Measurements from ENCODE around the gene NECTIN4. TPM values are rescaled to one million over a fixed set of nuclear protein-coding genes. Genes with fewer than 3 reads are reported as not detected.
"Not testable (repeated sequence)": the region's sequence is repeated elsewhere in the genome, so short reads cannot be mapped to it uniquely, and the experiment has no call there.

NECTIN4 gene
- total RNA-seq, 4 donors from 2014 or later: not detected

- in situ Hi-C loops (cut with MboI; ENCODE audit: low sequenced_read_pairs in 4 of 4): no loop called here
- no peak overlapping the region for H3K27ac ChIP-seq
- intact Hi-C loops (cut with DNase I; ENCODE audit: low total_unique reads): no loop called here
These were observed 22.7 kb downstream of the NECTIN4 start for GRCh38 chr1:161066694-161067093.

GRCh38 chr1:161065681-161066080, 23.7 kb downstream of the NECTIN4 start:
- H3K36me3 ChIP-seq; H3K9me3 ChIP-seq; ATAC-seq; H3K4me1 ChIP-seq; in situ Hi-C loops (cut with MboI; ENCODE audit: low sequenced_read_pairs in 4 of 4); DNase-seq; H3K27ac ChIP-seq; H3K27me3 ChIP-seq; intact Hi-C loops (cut with DNase I; ENCODE audit: low total_unique reads); H3K4me3 ChIP-seq: not testable (repeated sequence)

More at GRCh38 chr1:161066694-161067093, 22.7 kb downstream of the NECTIN4 start:
- no peaks in the 10 kb centered on the region for H3K36me3 ChIP-seq
- peaks cover 0 to 10% (median 0%) of the 10 kb centered on the region in 3 donors for H3K27me3 ChIP-seq
- DNase-seq (no peak), ATAC-seq (no peak)
- H3K4me3 ChIP-seq: no peak overlapping the region
- no peak for TF ChIP-seq POLR2A (IDR thresholded peaks at IDR 0.05)
- no peak for TF ChIP-seq CTCF (IDR thresholded peaks at IDR 0.05 in 4 of 5, conservative IDR thresholded peaks at IDR 0.05 in 1 of 5)
- no peaks in the 10 kb centered on the region for H3K9me3 ChIP-seq
- no peaks in the 10 kb centered on the region for H3K4me1 ChIP-seq

- intact Hi-C loops (cut with DNase I; ENCODE audit: low total_unique reads); H3K4me1 ChIP-seq; in situ Hi-C loops (cut with MboI; ENCODE audit: low sequenced_read_pairs in 4 of 4); H3K9me3 ChIP-seq; DNase-seq; H3K27ac ChIP-seq; H3K4me3 ChIP-seq; H3K36me3 ChIP-seq; ATAC-seq; H3K27me3 ChIP-seq: not testable (repeated sequence)
These were observed 25.4 kb downstream of the NECTIN4 start for GRCh38 chr1:161063936-161064335.

GRCh38 chr1:161061419-161061818, 27.9 kb downstream of the NECTIN4 start:
- in situ Hi-C loops (cut with MboI; ENCODE audit: low sequenced_read_pairs in 4 of 4): no loop called here
- H3K27ac ChIP-seq: no peak overlapping the region
- DNase-seq (no peak), ATAC-seq (no peak)
- no peaks in the 10 kb centered on the region for H3K9me3 ChIP-seq
- TF ChIP-seq POLR2A (IDR thresholded peaks at IDR 0.05) (no peak), CTCF (IDR thresholded peaks at IDR 0.05 in 4 of 5, conservative IDR thresholded peaks at IDR 0.05 in 1 of 5) (no peak)
- H3K4me1 ChIP-seq: no peaks in the 10 kb centered on the region
- H3K36me3 ChIP-seq: no peaks in the 10 kb centered on the region
- no peak overlapping the region for H3K4me3 ChIP-seq
- intact Hi-C loops (cut with DNase I; ENCODE audit: low total_unique reads): no loop called here
- peaks cover 0 to 13% (median under 1%) of the 10 kb centered on the region in 3 donors for H3K27me3 ChIP-seq

- no peak for DNase-seq
- H3K9me3 ChIP-seq: no peaks in the 10 kb centered on the region
- H3K4me3 ChIP-seq: no peak overlapping the region
- ATAC-seq: no peak
- TF ChIP-seq POLR2A (IDR thresholded peaks at IDR 0.05): no peak
- TF ChIP-seq CTCF (IDR thresholded peaks at IDR 0.05 in 4 of 5, conservative IDR thresholded peaks at IDR 0.05 in 1 of 5): no peak
- no peak overlapping the region for H3K27ac ChIP-seq
- H3K27me3 ChIP-seq: peaks cover 0 to 12% (median 10%) of the 10 kb centered on the region in 3 donors
- H3K4me1 ChIP-seq: no peaks in the 10 kb centered on the region
- intact Hi-C loops (cut with DNase I; ENCODE audit: low total_unique reads) (no loop called here), in situ Hi-C loops (cut with MboI; ENCODE audit: low sequenced_read_pairs in 4 of 4) (no loop called here)
- no peaks in the 10 kb centered on the region for H3K36me3 ChIP-seq
These were observed 30.1 kb downstream of the NECTIN4 start for GRCh38 chr1:161059293-161059692.

- no peaks in the 10 kb centered on the region for H3K9me3 ChIP-seq
- peaks cover 0 to 16% (median 10%) of the 10 kb centered on the region in 3 donors for H3K27me3 ChIP-seq
- in situ Hi-C loops (cut with MboI; ENCODE audit: low sequenced_read_pairs in 4 of 4): no loop called here
- no peak overlapping the region for H3K27ac ChIP-seq
- no peak overlapping the region for H3K4me3 ChIP-seq
- H3K36me3 ChIP-seq: no peaks in the 10 kb centered on the region
- TF ChIP-seq POLR2A (IDR thresholded peaks at IDR 0.05) (no peak), CTCF (IDR thresholded peaks at IDR 0.05 in 4 of 5, conservative IDR thresholded peaks at IDR 0.05 in 1 of 5) (no peak)
- ATAC-seq (no peak), DNase-seq (no peak)
- H3K4me1 ChIP-seq: no peaks in the 10 kb centered on the region
- intact Hi-C loops (cut with DNase I; ENCODE audit: low total_unique reads): no loop called here
These were observed 34.6 kb downstream of the NECTIN4 start for GRCh38 chr1:161054805-161055204.

Measured in gastrocnemius medialis (tissue), 4 donors.